Measurements from ENCODE around the gene ADD2.

Gene ADD2

GRCh38 chr2:70765507-70765906, 2.5 kb downstream of the ADD2 start:
- H3K4me3 ChIP-seq = no peak overlapping the region
- H3K27ac ChIP-seq = no peak overlapping the region
- H3K36me3 ChIP-seq = peaks cover 0 to 13% (median 0%) of the 10 kb centered on the region in 11 experiments; a peak in 2 of 22 replicates
- peaks cover 9 to 31% (median 17%) of the 10 kb centered on the region in 10 experiments for H3K4me1 ChIP-seq
- H3K4me2 ChIP-seq = peak overlapping the region in 7 of 11 experiments; percentile 70 to 97 (median 91); a peak in 8 of 22 replicates
- no peaks in the 10 kb centered on the region for H3K9me3 ChIP-seq (replicated peaks in 1 of 11)
- TF ChIP-seq Cebpa-rat (IDR thresholded peaks at IDR 0.05) = no peak
- no peak overlapping the region for H3K9ac ChIP-seq
- peaks cover 0 to 12% (median 0%) of the 10 kb centered on the region in 11 experiments; a peak in 3 of 22 replicates for H4K20me1 ChIP-seq
- no peaks in the 10 kb centered on the region for H3K27me3 ChIP-seq

GRCh38 chr2:70759446-70759845, 8.6 kb downstream of the ADD2 start:
- Histone ChIP-seq H3K9ac (no peak overlapping the region), H3K4me3 (no peak overlapping the region), H3K4me1 (peaks cover 0 to 21% (median under 1%) of the 10 kb centered on the region in 10 experiments; a peak in 5 of 20 replicates), H3K4me2 (peak overlapping the region in 3 of 11 experiments; percentile 11 to 72 (median 39); a peak in 4 of 22 replicates), H3K27ac (no peak overlapping the region), H3K9me3 (replicated peaks in 1 of 11) (peaks cover 0 to 7% (median 0%) of the 10 kb centered on the region in 11 experiments; a peak in 1 of 22 replicates), H3K27me3 (no peaks in the 10 kb centered on the region), H3K36me3 (peaks cover 0 to 34% (median 16%) of the 10 kb centered on the region in 11 experiments; a peak in 11 of 22 replicates), H4K20me1 (peaks cover 0 to 16% (median 0%) of the 10 kb centered on the region in 11 experiments; a peak in 6 of 22 replicates)
- TF ChIP-seq Cebpa-rat (IDR thresholded peaks at IDR 0.05) = no peak

- no peaks in the 10 kb centered on the region for H3K27me3 ChIP-seq
- H3K4me1 ChIP-seq = peaks cover 0 to 35% (median 3%) of the 10 kb centered on the region in 10 experiments; a peak in 8 of 20 replicates
Measured at GRCh38 chr2:70757966-70758365, 10.0 kb downstream of the ADD2 start.

GRCh38 chr2:70757360-70757759, 10.6 kb downstream of the ADD2 start:
- Histone ChIP-seq H3K4me2 (no peak overlapping the region), H4K20me1 (peaks cover 0 to 29% (median 5%) of the 10 kb centered on the region in 11 experiments; a peak in 8 of 22 replicates), H3K36me3 (peaks cover 0 to 40% (median 16%) of the 10 kb centered on the region in 11 experiments; a peak in 10 of 22 replicates), H3K4me3 (no peak overlapping the region), H3K4me1 (peaks cover 0 to 40% (median 3%) of the 10 kb centered on the region in 10 experiments; a peak in 8 of 20 replicates), H3K9ac (no peak overlapping the region), H3K9me3 (replicated peaks in 1 of 11) (peaks cover 0 to 7% (median 0%) of the 10 kb centered on the region in 11 experiments; a peak in 1 of 22 replicates), H3K27ac (no peak overlapping the region), H3K27me3 (no peaks in the 10 kb centered on the region)
- TF ChIP-seq Cebpa-rat (IDR thresholded peaks at IDR 0.05) = no peak

More at GRCh38 chr2:70757966-70758365, 10.0 kb downstream of the ADD2 start:
- Histone ChIP-seq H3K4me3 (no peak overlapping the region), H3K27ac (no peak overlapping the region), H3K9ac (no peak overlapping the region), H3K4me2 (no peak overlapping the region), H3K36me3 (peaks cover 0 to 40% (median 16%) of the 10 kb centered on the region in 11 experiments; a peak in 10 of 22 replicates), H3K9me3 (replicated peaks in 1 of 11) (peaks cover 0 to 7% (median 0%) of the 10 kb centered on the region in 11 experiments; a peak in 1 of 22 replicates), H4K20me1 (peaks cover 0 to 27% (median 5%) of the 10 kb centered on the region in 11 experiments; a peak in 8 of 22 replicates)
- TF ChIP-seq Cebpa-rat (IDR thresholded peaks at IDR 0.05) = no peak

GRCh38 chr2:70756128-70756527, 11.9 kb downstream of the ADD2 start:
- Histone ChIP-seq H3K9me3 (replicated peaks in 1 of 11) (peaks cover 0 to 7% (median 0%) of the 10 kb centered on the region in 11 experiments; a peak in 1 of 22 replicates), H4K20me1 (peaks cover 0 to 29% (median 5%) of the 10 kb centered on the region in 11 experiments; a peak in 9 of 22 replicates)

GRCh38 chr2:70753902-70754301, 14.1 kb downstream of the ADD2 start:
- Histone ChIP-seq H3K9ac (no peak overlapping the region), H3K4me1 (peaks cover 4 to 32% (median 15%) of the 10 kb centered on the region in 10 experiments; a peak in 16 of 20 replicates), H3K9me3 (replicated peaks in 1 of 11) (peaks cover 0 to 18% (median 5%) of the 10 kb centered on the region in 11 experiments; a peak in 7 of 22 replicates), H3K36me3 (peaks cover 0 to 29% (median 16%) of the 10 kb centered on the region in 11 experiments; a peak in 11 of 22 replicates), H3K4me3 (no peak overlapping the region), H3K27me3 (no peaks in the 10 kb centered on the region), H4K20me1 (peaks cover 0 to 20% (median 5%) of the 10 kb centered on the region in 11 experiments; a peak in 9 of 22 replicates), H3K27ac (no peak overlapping the region), H3K4me2 (peak overlapping the region in 3 of 11 experiments; percentile 7 to 59 (median 29); a peak in 4 of 22 replicates)
- TF ChIP-seq Cebpa-rat (IDR thresholded peaks at IDR 0.05) = no peak

More at GRCh38 chr2:70756128-70756527, 11.9 kb downstream of the ADD2 start:
- no peak overlapping the region for H3K4me2 ChIP-seq
- peaks cover 0 to 40% (median 3%) of the 10 kb centered on the region in 10 experiments; a peak in 8 of 20 replicates for H3K4me1 ChIP-seq
- H3K36me3 ChIP-seq = peaks cover 0 to 38% (median 16%) of the 10 kb centered on the region in 11 experiments; a peak in 10 of 22 replicates
- H3K9ac ChIP-seq = no peak overlapping the region
- TF ChIP-seq Cebpa-rat (IDR thresholded peaks at IDR 0.05) = no peak
- no peak overlapping the region for H3K4me3 ChIP-seq
- no peaks in the 10 kb centered on the region for H3K27me3 ChIP-seq
- no peak overlapping the region for H3K27ac ChIP-seq

GRCh38 chr2:70753031-70753430, 15.0 kb downstream of the ADD2 start:
- peaks cover 0 to 18% (median 6%) of the 10 kb centered on the region in 11 experiments; a peak in 7 of 22 replicates for H3K9me3 ChIP-seq (replicated peaks in 1 of 11)
- peak overlapping the region in 4 of 11 experiments; percentile 7 to 59 (median 26); a peak in 5 of 22 replicates for H3K4me2 ChIP-seq
- peaks cover 0 to 23% (median 15%) of the 10 kb centered on the region in 11 experiments; a peak in 11 of 22 replicates for H3K36me3 ChIP-seq
- H3K27ac ChIP-seq = no peak overlapping the region; a peak in 1 of 22 replicates
- H3K9ac ChIP-seq = no peak overlapping the region
- no peaks in the 10 kb centered on the region for H3K27me3 ChIP-seq
- H3K4me1 ChIP-seq = peaks cover 13 to 34% (median 21%) of the 10 kb centered on the region in 10 experiments; a peak in 19 of 20 replicates
- no peak overlapping the region for H3K4me3 ChIP-seq
- H4K20me1 ChIP-seq = peaks cover 0 to 18% (median 5%) of the 10 kb centered on the region in 11 experiments; a peak in 9 of 22 replicates
- TF ChIP-seq Cebpa-rat (IDR thresholded peaks at IDR 0.05) = no peak

- peaks cover 0 to 24% (median 14%) of the 10 kb centered on the region in 11 experiments; a peak in 11 of 22 replicates for H3K36me3 ChIP-seq
- no peak overlapping the region for H3K27ac ChIP-seq
- H3K4me1 ChIP-seq = peaks cover 19 to 34% (median 23%) of the 10 kb centered on the region in 10 experiments; a peak in 19 of 20 replicates
- H3K4me2 ChIP-seq = peak overlapping the region in 3 of 11 experiments; percentile 24 to 59 (median 29); a peak in 3 of 22 replicates
- no peak overlapping the region for H3K9ac ChIP-seq
- H3K9me3 ChIP-seq (replicated peaks in 1 of 11) = peaks cover 0 to 23% (median 6%) of the 10 kb centered on the region in 11 experiments; a peak in 13 of 22 replicates
- no peak for TF ChIP-seq Cebpa-rat (IDR thresholded peaks at IDR 0.05)
- H3K4me3 ChIP-seq = no peak overlapping the region
- peaks cover 0 to 18% (median 5%) of the 10 kb centered on the region in 11 experiments; a peak in 9 of 22 replicates for H4K20me1 ChIP-seq
- no peaks in the 10 kb centered on the region for H3K27me3 ChIP-seq
Measured at GRCh38 chr2:70752396-70752795, 15.6 kb downstream of the ADD2 start.

GRCh38 chr2:70751881-70752280, 16.1 kb downstream of the ADD2 start:
- no peak for TF ChIP-seq Cebpa-rat (IDR thresholded peaks at IDR 0.05)
- H3K27ac ChIP-seq = no peak overlapping the region
- H3K4me2 ChIP-seq = no peak overlapping the region
- no peak overlapping the region for H3K9ac ChIP-seq
- H3K4me1 ChIP-seq = peaks cover 20 to 36% (median 24%) of the 10 kb centered on the region in 10 experiments; a peak in 19 of 20 replicates
- no peak overlapping the region for H3K4me3 ChIP-seq
- peaks cover 0 to 24% (median 13%) of the 10 kb centered on the region in 11 experiments; a peak in 10 of 22 replicates for H3K36me3 ChIP-seq
- peaks cover 0 to 24% (median 6%) of the 10 kb centered on the region in 11 experiments; a peak in 13 of 22 replicates for H3K9me3 ChIP-seq (replicated peaks in 1 of 11)
- H4K20me1 ChIP-seq = peaks cover 0 to 18% (median 5%) of the 10 kb centered on the region in 11 experiments; a peak in 9 of 22 replicates
- H3K27me3 ChIP-seq = no peaks in the 10 kb centered on the region
